Measurements from ENCODE around the gene C7orf25. TPM values are rescaled to one million over a fixed set of nuclear protein-coding genes. Genes with fewer than 3 reads are reported as not detected.

Gene C7orf25
- total and polyA plus RNA-seq, 2 donors (not counting 1 experiment from before 2014, with no cell fraction given): 8.5 to 8.8 TPM

Other genes with a start within 250 kb of the C7orf25 start
- 27.2 and 33.6 TPM in 2 replicates for gene PSMA2, start 20.1 kb upstream of the C7orf25 start, total RNA-seq
- gene PSMA2, start 20.1 kb upstream of the C7orf25 start, polyA plus RNA-seq: 161 and 181 TPM in 2 replicates
- 55.5 and 63.7 TPM in 2 replicates for gene MRPL32, start 20.3 kb upstream of the C7orf25 start, total RNA-seq
- gene MRPL32, start 20.3 kb upstream of the C7orf25 start, polyA plus RNA-seq: 54.4 and 58.0 TPM in 2 replicates
- 0.77 and 6.1 TPM in 2 replicates for gene HECW1, start 200.6 kb upstream of the C7orf25 start, total RNA-seq
- gene HECW1, start 200.6 kb upstream of the C7orf25 start, polyA plus RNA-seq: 1.1 and 3.0 TPM in 2 replicates